Measurements from ENCODE around the gene ARHGAP18.

Gene ARHGAP18

GRCh38 chr6:129678463-129678862 lies 31.5 kb downstream of the ARHGAP18 start:
- no peak for TF ChIP-seq CTCF (IDR thresholded peaks at IDR 0.05; ENCODE audit: insufficient read depth, missing control alignments)
- no peak for DNase-seq (ENCODE audit: insufficient read length, low spot score)
- no peak for FAIRE-seq

- no peak for FAIRE-seq
- no peak for TF ChIP-seq CTCF (IDR thresholded peaks at IDR 0.05; ENCODE audit: insufficient read depth, missing control alignments)
- DNase-seq (ENCODE audit: insufficient read length, low spot score), result no peak
These were observed 32.2 kb downstream of the ARHGAP18 start for GRCh38 chr6:129677620-129678325.

- FAIRE-seq, result no peak
These were observed 34.1 kb downstream of the ARHGAP18 start for GRCh38 chr6:129675669-129676472.

GRCh38 chr6:129673748-129674147 lies 36.2 kb downstream of the ARHGAP18 start:
- FAIRE-seq, result no peak
- no peak for TF ChIP-seq CTCF (IDR thresholded peaks at IDR 0.05; ENCODE audit: insufficient read depth, missing control alignments)
- no peak for DNase-seq (ENCODE audit: insufficient read length, low spot score)

More at GRCh38 chr6:129675669-129676472, 34.1 kb downstream of the ARHGAP18 start:
- DNase-seq (ENCODE audit: insufficient read length, low spot score), result no peak
- TF ChIP-seq CTCF (IDR thresholded peaks at IDR 0.05; ENCODE audit: insufficient read depth, missing control alignments), result no peak

- no peak for TF ChIP-seq CTCF (IDR thresholded peaks at IDR 0.05; ENCODE audit: insufficient read depth, missing control alignments)
- no peak for FAIRE-seq
- no peak for DNase-seq (ENCODE audit: insufficient read length, low spot score)
These were observed 36.9 kb downstream of the ARHGAP18 start for GRCh38 chr6:129672881-129673631.

GRCh38 chr6:129672341-129672682 lies 37.7 kb downstream of the ARHGAP18 start:
- FAIRE-seq (no peak), DNase-seq (ENCODE audit: insufficient read length, low spot score) (no peak)
- no peak for TF ChIP-seq CTCF (IDR thresholded peaks at IDR 0.05; ENCODE audit: insufficient read depth, missing control alignments)

Data from D721Med (cell line).